ENCODE results near the gene COL18A1. TPM values are rescaled to one million over a fixed set of nuclear protein-coding genes. Genes with fewer than 3 reads are reported as not detected.
A peak's percentile ranks its signal among the peaks of the same experiment; 100 is the strongest.

COL18A1 gene
- total RNA-seq, 2 donors from 2014 or later = 117 to 134 TPM

GRCh38 chr21:45455674-45456583 is 51.0 kb downstream of the COL18A1 start:
- no peak for DNase-seq (ENCODE audit: low spot score)
- H3K36me3 ChIP-seq = no peaks in the 10 kb centered on the region
- H3K27ac ChIP-seq = peak overlapping the region in 1 of 2 donors; percentile 33
- no peak for TF ChIP-seq CTCF (IDR thresholded peaks at IDR 0.05)
- peaks cover 0 to 53% of the 10 kb centered on the region in 2 donors for H3K4me1 ChIP-seq
- peak overlapping the region; percentile 29 to 45 for H3K4me3 ChIP-seq
- H3K27me3 ChIP-seq = no peaks in the 10 kb centered on the region
- peaks cover 0 to 3% of the 10 kb centered on the region in 2 donors for H3K9me3 ChIP-seq

GRCh38 chr21:45456584-45457160 is 51.7 kb downstream of the COL18A1 start:
- no peak for TF ChIP-seq CTCF (IDR thresholded peaks at IDR 0.05)
- DNase-seq (ENCODE audit: low spot score) = no peak
- Histone ChIP-seq H3K4me1 (peaks cover 0 to 53% of the 10 kb centered on the region in 2 donors), H3K4me3 (peak overlapping the region in 1 of 2 donors; percentile 45), H3K36me3 (no peaks in the 10 kb centered on the region), H3K27ac (no peak overlapping the region), H3K27me3 (no peaks in the 10 kb centered on the region), H3K9me3 (peaks cover 0 to 10% of the 10 kb centered on the region in 2 donors)

GRCh38 chr21:45457161-45457831 is 52.3 kb downstream of the COL18A1 start:
- H3K9me3 ChIP-seq = peaks cover 0 to 16% of the 10 kb centered on the region in 2 donors
- peaks cover 0 to 53% of the 10 kb centered on the region in 2 donors for H3K4me1 ChIP-seq
- H3K27me3 ChIP-seq = no peaks in the 10 kb centered on the region
- DNase-seq (ENCODE audit: low spot score) = no peak
- TF ChIP-seq CTCF (IDR thresholded peaks at IDR 0.05) = no peak
- no peak overlapping the region for H3K4me3 ChIP-seq
- H3K27ac ChIP-seq = no peak overlapping the region
- no peaks in the 10 kb centered on the region for H3K36me3 ChIP-seq

GRCh38 chr21:45457832-45458172 is 52.8 kb downstream of the COL18A1 start:
- Histone ChIP-seq H3K9me3 (peaks cover 0 to 20% of the 10 kb centered on the region in 2 donors), H3K27ac (no peak overlapping the region), H3K4me1 (peaks cover 0 to 53% of the 10 kb centered on the region in 2 donors), H3K4me3 (no peak overlapping the region), H3K36me3 (no peaks in the 10 kb centered on the region), H3K27me3 (no peaks in the 10 kb centered on the region)
- TF ChIP-seq CTCF (IDR thresholded peaks at IDR 0.05) = no peak
- DNase-seq (ENCODE audit: low spot score) = no peak

- TF ChIP-seq CTCF (IDR thresholded peaks at IDR 0.05) = no peak
- H3K4me3 ChIP-seq = no peak overlapping the region
- DNase-seq (ENCODE audit: low spot score) = no peak
Observed at GRCh38 chr21:45458281-45459170, 53.6 kb downstream of the COL18A1 start.

More at GRCh38 chr21:45458281-45459170, 53.6 kb downstream of the COL18A1 start:
- no peaks in the 10 kb centered on the region for H3K27me3 ChIP-seq
- no peaks in the 10 kb centered on the region for H3K36me3 ChIP-seq
- H3K4me1 ChIP-seq = peaks cover 0 to 53% of the 10 kb centered on the region in 2 donors
- no peak overlapping the region for H3K27ac ChIP-seq
- peaks cover 0 to 20% of the 10 kb centered on the region in 2 donors for H3K9me3 ChIP-seq

Measured in right atrium auricular region (tissue), 2 donors.